HG03460 (cell line): ENCODE measurements around the gene RAET1E.
"Not testable (repeated sequence)": the region's sequence is repeated elsewhere in the genome, so short reads cannot be mapped to it uniquely, and the experiment has no call there.

Experiments used
- ATAC-seq: cut with Tn5 transposase; IDR thresholded peaks from one replicate; pipeline ENCODE4 v1.9.1; 2021; ENCODE audit not compliant: unreplicated experiment

Gene RAET1E

GRCh38 chr6:149862922-149863697 lies 34.8 kb downstream of the RAET1E start:
- peak; percentile 38 for ATAC-seq

GRCh38 chr6:149862424-149862738 lies 35.5 kb downstream of the RAET1E start:
- ATAC-seq, result not testable (repeated sequence)

DNA sequence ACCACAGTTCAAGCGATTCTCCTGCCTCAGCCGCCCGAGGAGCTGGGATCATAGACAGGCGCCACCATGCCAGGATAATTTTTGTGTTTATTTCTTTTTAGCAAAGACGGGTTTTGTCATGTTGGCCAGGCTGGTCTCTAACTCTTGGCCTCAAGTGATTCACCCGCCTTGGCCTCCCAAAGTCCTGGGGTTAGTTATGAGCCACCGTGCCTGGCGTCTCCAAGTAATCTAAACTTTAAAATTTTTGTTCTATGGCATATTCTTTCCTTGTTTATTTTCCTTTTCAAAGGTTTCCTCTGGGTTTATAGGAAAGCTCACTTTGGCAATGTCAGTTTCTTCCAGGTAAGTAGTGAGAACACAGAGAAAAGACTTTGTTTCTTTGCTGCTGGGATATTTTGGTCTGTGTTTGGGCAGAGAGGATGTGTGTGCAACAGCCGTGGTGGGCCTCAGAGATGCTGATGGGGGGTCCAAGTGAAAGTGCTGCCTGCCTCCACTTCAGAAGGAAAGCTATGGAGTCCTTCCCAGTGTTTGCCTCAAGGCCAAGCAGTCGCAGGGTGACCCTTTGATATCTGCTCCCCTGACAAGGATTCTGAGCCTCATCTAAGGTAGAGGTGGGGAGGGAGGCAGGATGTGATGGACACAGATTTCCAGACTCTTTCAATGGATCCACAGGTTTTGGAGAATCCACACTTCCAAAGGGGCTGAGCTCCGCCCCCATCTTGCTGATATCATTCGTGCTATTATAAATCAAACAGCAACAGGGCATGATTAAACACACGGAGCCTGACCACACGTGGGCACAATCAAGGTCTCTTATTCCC lies 36.1 kb downstream of the RAET1E start:
- no peak for ATAC-seq

- ATAC-seq, result no peak
Observed at GRCh38 chr6:149860834-149861602, 36.9 kb downstream of the RAET1E start.

- ATAC-seq, result no peak
Observed at GRCh38 chr6:149860513-149860833, 37.4 kb downstream of the RAET1E start.

GRCh38 chr6:149859938-149860337 lies 38.0 kb downstream of the RAET1E start:
- ATAC-seq, result no peak

- ATAC-seq, result no peak
Observed at GRCh38 chr6:149859368-149859767, 38.5 kb downstream of the RAET1E start.

- ATAC-seq, result no peak
Observed at GRCh38 chr6:149857541-149857940, 40.4 kb downstream of the RAET1E start.

- ATAC-seq, result no peak
Observed at GRCh38 chr6:149856256-149856994, 41.5 kb downstream of the RAET1E start.

- no peak for ATAC-seq
Observed at GRCh38 chr6:149855741-149856140, 42.2 kb downstream of the RAET1E start.

DNA sequence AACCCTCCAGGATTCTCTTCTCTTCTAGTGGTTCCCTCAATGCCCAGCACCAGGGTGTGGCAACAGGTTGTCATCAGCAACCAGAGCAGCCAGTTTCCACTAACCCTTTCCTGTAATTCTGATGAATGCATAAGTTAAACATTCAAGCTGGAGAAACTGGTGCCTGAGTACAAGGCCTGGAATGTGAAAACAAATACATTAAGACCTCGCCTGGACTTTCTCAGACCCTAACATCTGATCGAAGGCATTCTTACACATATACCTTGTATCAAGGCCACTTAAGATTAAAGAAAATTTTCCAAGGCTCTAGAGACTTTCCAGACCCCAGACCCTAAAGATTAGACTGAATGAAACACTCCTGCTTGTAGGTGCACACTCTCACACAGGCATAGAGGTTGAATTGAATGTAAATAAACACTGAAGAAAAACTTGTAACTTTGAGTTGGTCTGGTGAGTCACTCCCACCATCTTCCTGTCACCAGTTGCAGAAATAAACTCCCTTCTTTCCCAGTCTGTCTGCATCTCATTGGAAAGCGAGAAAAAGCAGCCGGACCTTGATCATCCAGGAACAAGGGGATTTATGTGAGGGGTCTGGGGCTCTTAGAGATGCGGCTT lies 42.8 kb downstream of the RAET1E start:
- no peak for ATAC-seq

DNA sequence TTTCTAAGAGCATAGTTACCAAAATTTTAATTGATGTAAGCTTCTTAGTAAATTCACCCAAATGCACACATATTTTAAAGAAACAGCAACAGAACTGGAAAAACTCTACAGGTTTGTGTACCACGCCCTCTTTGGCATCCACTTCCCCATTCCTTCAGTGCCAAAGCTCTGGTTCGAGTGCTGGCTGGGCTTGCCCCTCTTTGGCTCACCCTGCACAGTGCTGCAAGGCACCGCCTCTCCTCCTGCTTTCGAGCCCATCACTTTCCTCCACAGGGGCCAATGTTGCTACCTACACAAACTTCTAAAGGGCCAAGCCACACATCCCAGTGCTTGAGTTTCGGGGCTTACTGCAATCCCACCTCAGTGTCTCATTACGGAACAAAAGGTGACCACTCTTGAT lies 43.4 kb downstream of the RAET1E start:
- ATAC-seq, result no peak

DNA sequence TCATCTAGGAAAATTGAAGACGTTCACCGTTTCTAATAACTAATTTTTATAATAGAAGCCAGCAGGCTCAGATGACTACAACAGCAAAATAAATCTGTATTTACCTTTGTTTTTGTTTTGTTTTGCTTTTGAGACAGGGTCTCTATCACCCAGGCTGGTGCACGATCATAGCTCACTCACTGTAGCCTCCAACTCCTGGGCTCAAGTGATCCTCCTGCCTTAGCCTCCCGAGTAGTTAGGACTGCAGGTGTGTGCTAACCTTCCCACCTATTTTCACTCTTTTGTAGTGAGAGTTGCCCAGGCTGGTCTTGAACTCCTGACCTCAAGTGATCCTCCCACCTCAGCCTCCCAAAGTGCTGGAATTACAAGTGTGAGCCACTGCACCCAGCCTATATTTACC lies 43.9 kb downstream of the RAET1E start:
- ATAC-seq, result not testable (repeated sequence)

DNA sequence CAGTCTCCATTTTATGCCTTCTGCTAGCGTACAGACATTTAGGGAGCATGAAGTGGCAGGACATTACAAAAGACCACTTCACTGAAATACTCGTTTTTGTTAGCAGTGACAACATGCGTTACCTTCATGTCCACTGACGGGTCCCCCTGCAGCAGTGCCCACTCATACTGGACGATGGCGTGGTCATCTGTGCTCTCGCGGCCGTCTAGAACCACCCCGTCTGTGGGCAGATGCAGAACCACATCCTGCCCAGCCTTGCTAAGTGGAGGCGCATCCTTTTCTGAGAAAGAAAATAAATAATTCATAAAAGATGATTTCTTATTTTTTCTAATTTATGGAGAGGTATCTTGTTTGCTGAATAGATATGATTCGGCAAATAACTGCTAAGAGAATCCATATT lies 45.0 kb downstream of the RAET1E start:
- no peak for ATAC-seq

DNA sequence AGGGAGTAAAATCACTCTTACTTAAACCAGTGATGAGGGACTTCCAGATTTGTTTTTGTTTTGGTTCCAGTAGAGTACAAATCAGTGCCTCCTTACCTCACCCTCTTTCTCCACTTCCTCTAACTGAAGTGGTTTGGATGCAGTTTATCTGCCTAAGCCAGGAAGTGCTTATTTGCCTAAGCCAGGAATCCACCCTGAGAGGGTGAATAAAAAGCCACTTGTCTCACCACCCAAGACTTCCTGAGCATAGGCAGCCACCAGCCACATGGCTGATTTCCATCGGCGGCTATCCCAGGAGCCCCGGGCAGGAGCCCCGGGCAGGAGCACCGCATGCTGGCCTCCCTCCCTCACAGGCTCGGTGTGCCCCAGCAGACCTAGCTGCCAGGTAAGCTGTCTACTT lies 45.7 kb downstream of the RAET1E start:
- no peak for ATAC-seq

GRCh38 chr6:149851461-149852110 lies 46.3 kb downstream of the RAET1E start:
- ATAC-seq, result no peak

DNA sequence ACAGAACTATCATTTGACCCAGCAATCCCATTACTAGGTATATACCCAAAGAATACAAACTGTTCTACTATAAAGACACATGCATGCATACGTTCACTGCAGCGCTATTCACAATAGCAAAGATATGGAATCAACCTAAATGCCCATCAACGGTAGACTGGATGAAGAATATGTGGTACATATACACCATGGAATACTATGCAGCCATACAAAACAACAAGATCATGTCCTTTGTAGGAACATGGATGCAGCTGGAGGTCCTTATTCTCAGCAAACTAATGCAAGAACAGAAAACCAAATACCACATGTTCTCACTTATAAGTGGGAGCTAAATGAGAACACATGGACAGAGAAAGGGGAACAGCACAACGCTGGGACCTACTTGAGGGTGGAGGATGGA lies 49.6 kb downstream of the RAET1E start:
- ATAC-seq, result not testable (repeated sequence)
